NCI-H2171 treated with DMSO at 0.1 percent for 48 hours (cell line): ENCODE results near the gene TMEM132D.

ENCODE experiments used
- DNase-seq: peaks from one replicate; lab custom pipeline; 2025; lab: John Stamatoyannopoulos, UW

TMEM132D gene

GRCh38 chr12:129723260-129723659, 180.6 kb downstream of the TMEM132D start:
- DNase-seq = no peak

GRCh38 chr12:129720618-129721017, 183.2 kb downstream of the TMEM132D start:
- no peak for DNase-seq

- DNase-seq = no peak
Measured at GRCh38 chr12:129719416-129719815, 184.4 kb downstream of the TMEM132D start.

GRCh38 chr12:129717438-129717837, 186.4 kb downstream of the TMEM132D start:
- DNase-seq = no peak

- no peak for DNase-seq
Measured at GRCh38 chr12:129716825-129717224, 187.0 kb downstream of the TMEM132D start.

- DNase-seq = no peak
Measured at GRCh38 chr12:129706716-129707115, 197.1 kb downstream of the TMEM132D start.

GRCh38 chr12:129704232-129704830, 199.5 kb downstream of the TMEM132D start:
- DNase-seq = no peak

- no peak for DNase-seq
Measured at GRCh38 chr12:129701631-129702101, 202.2 kb downstream of the TMEM132D start.

GRCh38 chr12:129700036-129700435, 203.8 kb downstream of the TMEM132D start:
- no peak for DNase-seq

GRCh38 chr12:129696926-129697325, 206.9 kb downstream of the TMEM132D start:
- no peak for DNase-seq

- DNase-seq = no peak
Measured at GRCh38 chr12:129696405-129696804, 207.4 kb downstream of the TMEM132D start.

GRCh38 chr12:129693731-129694130, 210.1 kb downstream of the TMEM132D start:
- no peak for DNase-seq

GRCh38 chr12:129687731-129688130, 216.1 kb downstream of the TMEM132D start:
- DNase-seq = no peak

- no peak for DNase-seq
Measured at GRCh38 chr12:129681830-129682229, 222.0 kb downstream of the TMEM132D start.

GRCh38 chr12:129681151-129681550, 222.7 kb downstream of the TMEM132D start:
- DNase-seq = no peak

- DNase-seq = no peak
Measured at GRCh38 chr12:129676411-129676810, 227.4 kb downstream of the TMEM132D start.

GRCh38 chr12:129675947-129676346, 227.9 kb downstream of the TMEM132D start:
- no peak for DNase-seq

- no peak for DNase-seq
Measured at GRCh38 chr12:129675496-129675895, 228.3 kb downstream of the TMEM132D start.

- no peak for DNase-seq
Measured at GRCh38 chr12:129673806-129674205, 230.0 kb downstream of the TMEM132D start.

GRCh38 chr12:129672110-129672509, 231.7 kb downstream of the TMEM132D start:
- no peak for DNase-seq

- DNase-seq = no peak
Measured at GRCh38 chr12:129670256-129670920, 233.4 kb downstream of the TMEM132D start.

- no peak for DNase-seq
Measured at GRCh38 chr12:129665414-129665813, 238.4 kb downstream of the TMEM132D start.

GRCh38 chr12:129662234-129662633, 241.6 kb downstream of the TMEM132D start:
- DNase-seq = no peak

GRCh38 chr12:129660946-129661345, 242.9 kb downstream of the TMEM132D start:
- DNase-seq = no peak
